ENCODE data around the gene SLAMF1.

GRCh38 chr1:160570840-160571239 lies 76.0 kb downstream of the SLAMF1 start:
- TF ChIP-seq POLR2A (IDR thresholded peaks at IDR 0.05): no peak
- TF ChIP-seq, protein P1, sequence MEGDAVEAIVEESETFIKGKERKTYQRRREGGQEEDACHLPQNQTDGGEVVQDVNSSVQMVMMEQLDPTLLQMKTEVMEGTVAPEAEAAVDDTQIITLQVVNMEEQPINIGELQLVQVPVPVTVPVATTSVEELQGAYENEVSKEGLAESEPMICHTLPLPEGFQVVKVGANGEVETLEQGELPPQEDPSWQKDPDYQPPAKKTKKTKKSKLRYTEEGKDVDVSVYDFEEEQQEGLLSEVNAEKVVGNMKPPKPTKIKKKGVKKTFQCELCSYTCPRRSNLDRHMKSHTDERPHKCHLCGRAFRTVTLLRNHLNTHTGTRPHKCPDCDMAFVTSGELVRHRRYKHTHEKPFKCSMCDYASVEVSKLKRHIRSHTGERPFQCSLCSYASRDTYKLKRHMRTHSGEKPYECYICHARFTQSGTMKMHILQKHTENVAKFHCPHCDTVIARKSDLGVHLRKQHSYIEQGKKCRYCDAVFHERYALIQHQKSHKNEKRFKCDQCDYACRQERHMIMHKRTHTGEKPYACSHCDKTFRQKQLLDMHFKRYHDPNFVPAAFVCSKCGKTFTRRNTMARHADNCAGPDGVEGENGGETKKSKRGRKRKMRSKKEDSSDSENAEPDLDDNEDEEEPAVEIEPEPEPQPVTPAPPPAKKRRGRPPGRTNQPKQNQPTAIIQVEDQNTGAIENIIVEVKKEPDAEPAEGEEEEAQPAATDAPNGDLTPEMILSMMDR (IDR thresholded peaks at IDR 0.05): no peak

All from vagina (tissue), 2 donors.